HG03280 (cell line): ENCODE measurements around the gene TMEM235.

Experiments
- ATAC-seq: cut with Tn5 transposase; IDR thresholded peaks from one replicate; pipeline ENCODE4 v1.9.1; 2021; ENCODE audit warnings: mild to moderate bottlenecking, moderate library complexity; ENCODE audit not compliant: unreplicated experiment

Gene TMEM235

GRCh38 chr17:78230996-78231935, at the start of gene TMEM235:
Gene TMEM235 (plus strand): TSS chr17:78231631. CDS start chr17:78232024, 393 bp downstream.
- no peak for ATAC-seq

- ATAC-seq, result no peak
Measured at GRCh38 chr17:78182504-78182903, 48.9 kb upstream of the TMEM235 start.

DNA sequence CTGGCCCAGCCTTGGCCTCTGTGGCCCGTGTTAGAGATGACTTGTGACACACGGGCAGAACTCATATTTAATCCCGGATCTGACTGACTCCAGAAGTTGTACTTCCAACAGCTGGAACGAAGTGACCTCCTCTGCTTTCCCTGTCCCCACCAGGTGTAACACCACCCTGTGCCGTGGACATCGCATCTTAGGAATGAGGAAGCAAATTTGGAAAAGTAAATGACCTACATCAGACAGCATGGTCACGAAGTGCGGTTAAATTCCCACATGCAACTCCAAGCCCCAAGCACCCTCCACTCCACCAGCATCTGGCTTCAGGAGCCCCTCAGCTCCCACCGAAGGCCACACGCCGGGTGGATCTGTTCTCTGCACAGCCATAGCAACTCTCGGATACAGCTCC, 47.5 kb upstream of the TMEM235 start:
- no peak for ATAC-seq

DNA sequence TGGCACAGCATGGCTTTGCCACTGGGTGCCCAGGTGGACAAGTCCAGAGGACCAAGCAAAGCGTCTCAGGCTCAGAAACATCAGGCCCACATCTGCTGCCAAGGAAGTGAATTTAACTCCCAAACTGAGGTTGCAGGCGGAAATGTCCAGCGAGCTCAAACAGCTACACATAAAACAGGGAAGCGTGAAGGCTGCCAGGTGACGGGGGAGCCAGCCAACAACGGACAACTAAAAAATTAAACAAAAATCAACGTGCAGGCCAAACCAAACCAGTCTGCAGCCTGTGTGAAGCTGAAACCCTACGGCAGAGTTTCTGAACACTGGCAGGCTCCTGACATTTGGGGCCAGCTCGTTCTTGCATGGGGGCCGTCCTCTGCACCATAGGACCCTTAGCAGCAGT, 47.1 kb upstream of the TMEM235 start:
- no peak for ATAC-seq

DNA sequence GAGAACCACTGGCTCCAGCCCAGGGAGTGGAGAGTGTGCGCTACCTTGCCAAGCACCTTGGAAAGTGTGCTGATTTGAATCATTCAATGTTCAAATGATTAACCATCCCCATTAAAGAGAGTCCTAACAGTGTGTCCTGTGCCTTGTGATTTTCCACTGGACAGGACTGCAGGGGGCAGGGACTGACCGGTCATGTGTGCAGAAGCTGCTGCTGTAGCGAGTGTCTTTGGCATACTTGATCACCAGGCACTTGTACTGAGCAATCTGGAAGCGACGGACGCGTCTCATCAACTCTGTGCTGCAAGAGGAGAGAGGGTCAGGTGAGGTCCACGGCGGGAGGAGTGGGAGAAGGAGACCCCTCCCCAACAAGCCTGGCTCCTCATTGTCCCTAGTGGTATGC, 46.6 kb upstream of the TMEM235 start:
- ATAC-seq, result no peak

- ATAC-seq, result no peak
Measured at GRCh38 chr17:78185981-78186691, 45.3 kb upstream of the TMEM235 start.

DNA sequence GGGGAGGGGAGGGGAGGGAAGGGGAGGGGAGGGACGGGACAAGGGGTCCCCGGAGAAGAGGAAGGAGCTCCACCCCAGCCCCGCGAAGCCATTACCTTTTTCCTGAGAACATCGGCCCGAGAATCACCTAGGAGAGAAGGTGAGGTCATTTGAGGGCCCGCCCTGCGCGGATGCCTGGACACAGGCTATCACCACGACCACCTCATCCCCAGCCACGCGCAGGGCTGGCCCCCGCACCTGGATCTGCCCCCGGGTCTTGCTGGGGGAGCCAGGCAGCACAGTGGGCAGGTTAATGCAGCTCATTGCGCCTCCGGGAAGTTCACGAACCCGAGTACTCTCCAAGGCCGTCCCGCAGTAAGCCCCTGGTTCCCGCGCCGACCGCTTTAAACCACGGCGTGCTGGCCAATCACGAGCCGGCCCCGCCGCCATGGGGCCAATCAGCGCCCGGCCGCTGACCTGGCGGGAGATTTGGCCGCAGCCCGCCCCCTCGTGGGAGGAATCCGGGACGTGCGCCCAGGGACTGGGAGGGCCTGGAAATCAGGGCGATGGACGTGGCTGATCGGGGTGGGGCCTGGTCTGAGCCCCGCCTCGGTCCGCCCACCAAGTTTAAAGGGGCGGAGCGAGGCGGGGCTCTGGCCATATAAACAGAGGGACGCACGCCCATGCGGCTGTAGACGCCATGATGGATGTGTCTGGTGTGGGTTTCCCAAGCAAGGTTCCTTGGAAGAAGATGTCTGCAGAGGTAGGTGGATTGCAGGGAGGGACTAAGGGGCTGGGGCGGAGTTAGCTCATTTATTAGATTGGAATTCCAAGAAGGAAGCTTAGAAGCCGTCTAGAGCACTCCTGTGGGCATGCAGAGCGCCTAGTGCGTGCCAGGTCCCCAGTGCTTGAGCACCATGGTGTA, 44.5 kb upstream of the TMEM235 start, which contains the start of the genes AFMID and TK1:
AFMID (plus strand) TSS at position 671 of the 904 bp plus-strand sequence; CDS start at position 680, 9 bp downstream.
TK1 (minus strand) TSS at position 361 of the 904 bp plus-strand sequence; CDS start at position 303, 58 bp downstream.
- peak; percentile 94 for ATAC-seq

GRCh38 chr17:78196716-78197115, 34.7 kb upstream of the TMEM235 start:
- ATAC-seq, result no peak

- no peak for ATAC-seq
Measured at GRCh38 chr17:78197147-78197832, 34.1 kb upstream of the TMEM235 start.

- no peak for ATAC-seq
Measured at GRCh38 chr17:78200451-78200850, 31.0 kb upstream of the TMEM235 start.

- no peak for ATAC-seq
Measured at GRCh38 chr17:78202666-78203065, 28.8 kb upstream of the TMEM235 start.

DNA sequence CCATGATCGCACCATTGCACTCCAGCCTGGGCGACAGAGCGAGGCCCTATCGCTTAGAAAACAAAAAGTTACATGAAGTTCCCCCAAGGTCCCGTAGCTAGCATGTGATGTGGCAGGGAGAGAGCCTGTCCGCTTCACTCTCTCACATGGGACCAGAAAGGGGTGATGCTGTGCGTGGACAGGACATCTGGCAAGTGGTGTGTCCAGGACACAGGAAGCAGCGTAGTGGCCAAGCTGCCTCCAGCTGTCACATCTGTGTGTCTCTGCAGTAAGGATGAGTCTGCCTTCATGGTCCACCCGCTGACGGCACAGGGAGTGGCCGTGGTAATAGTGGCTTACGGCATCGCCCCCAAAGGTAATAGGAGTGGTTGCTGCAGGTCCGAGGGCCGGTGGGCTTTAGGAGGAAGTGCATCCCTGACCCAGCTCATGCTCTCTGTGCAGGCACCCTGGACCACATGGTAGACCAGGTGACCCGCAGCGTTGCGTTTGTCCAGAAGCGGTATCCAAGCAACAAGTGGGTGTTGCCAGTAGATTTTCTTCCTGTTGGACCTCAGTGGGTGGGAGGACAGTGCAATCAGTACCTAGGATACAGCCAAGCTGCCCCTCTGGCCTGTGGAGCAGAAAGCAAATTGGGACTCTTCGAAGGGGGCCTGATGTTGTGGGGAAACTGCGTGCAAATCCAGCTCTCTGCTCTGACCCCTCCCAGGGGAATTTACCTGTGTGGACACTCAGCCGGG, 26.9 kb upstream of the TMEM235 start:
- ATAC-seq, result no peak

DNA sequence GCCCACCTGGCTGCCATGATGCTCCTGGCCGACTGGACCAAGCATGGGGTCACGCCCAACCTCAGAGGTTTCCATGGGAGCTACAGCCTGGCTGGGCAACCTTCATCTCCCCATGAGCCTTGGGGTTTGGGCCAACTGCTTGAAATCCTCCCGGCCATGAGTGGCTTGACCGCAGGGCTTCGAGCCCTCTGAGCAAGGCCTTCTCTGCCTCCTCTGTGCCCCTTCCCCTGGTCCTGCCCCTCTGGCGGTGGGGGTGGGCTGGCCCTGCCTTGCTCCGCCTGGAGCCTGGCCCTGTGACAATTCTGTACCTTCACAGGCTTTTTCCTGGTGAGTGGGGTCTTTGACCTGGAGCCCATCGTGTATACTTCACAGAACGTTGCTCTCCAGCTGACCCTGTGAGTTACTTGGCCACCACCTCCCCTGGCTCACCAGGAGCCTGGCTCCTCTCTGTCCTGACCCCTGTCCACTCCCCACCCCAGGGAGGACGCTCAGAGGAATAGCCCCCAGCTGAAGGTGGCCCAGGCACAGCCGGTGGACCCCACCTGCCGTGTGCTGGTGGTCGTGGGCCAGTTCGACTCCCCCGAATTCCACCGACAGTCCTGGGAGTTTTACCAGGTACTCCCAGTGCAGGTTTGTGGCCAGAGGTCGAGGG, 26.2 kb upstream of the TMEM235 start:
- no peak for ATAC-seq

DNA sequence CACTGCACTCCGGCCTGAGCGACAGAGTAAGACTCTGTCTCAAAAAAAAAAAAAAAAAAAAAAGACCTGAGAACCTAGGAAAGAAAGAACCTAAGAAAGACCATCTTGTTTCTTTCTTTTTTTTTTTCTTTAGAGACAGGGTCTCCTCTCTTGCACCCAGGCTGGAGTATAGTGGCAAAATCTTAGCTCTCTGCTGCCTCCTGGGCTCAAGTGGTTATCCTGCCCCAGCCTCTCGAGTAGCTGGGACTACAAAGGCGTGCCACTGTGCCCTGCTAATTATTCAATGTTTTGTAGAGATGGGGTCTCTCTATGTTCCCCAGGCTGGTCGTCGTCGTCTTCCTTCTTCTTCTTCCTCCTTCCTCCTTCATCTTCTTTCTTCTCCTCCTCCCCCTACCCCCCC, 25.1 kb upstream of the TMEM235 start:
- no peak for ATAC-seq

DNA sequence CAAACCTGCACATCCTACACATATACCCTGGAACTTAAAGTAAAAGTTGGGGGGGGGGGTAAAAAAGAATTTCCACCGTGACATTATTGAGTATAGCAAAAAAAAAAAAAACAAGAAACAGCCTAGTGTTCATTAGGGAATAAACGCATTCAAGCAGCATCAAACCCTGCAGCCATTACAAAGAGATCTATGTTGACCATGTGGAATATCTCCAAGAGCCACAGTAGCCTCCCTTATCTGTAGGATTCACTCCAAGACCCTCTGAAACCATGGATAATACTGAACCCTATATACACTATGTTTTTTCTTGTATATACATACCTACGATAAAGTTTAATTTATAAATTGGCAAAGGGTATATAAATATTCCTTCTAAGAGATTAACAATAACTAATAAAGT, 22.9 kb upstream of the TMEM235 start:
- no peak for ATAC-seq

DNA sequence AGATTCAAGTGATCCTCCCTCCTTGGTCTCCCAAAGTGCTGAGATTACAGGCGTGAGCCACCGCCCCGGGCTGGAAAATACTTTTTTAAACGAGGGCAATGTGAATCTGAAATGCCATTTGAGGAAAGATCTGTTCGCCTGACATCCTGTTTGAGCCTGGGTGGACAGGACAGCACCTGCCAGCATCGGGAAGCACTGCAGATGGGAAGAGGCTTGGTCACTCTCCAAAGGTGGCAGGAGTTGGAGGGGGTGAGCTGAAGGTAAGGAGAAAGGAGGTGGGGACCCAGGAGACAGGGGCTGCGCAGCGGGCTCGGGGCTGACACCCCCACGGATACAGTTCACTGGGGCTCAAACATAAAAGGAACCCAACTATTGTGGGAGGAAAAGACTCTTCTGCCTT, 21.3 kb upstream of the TMEM235 start:
- ATAC-seq, result no peak

- no peak for ATAC-seq
Measured at GRCh38 chr17:78211032-78211431, 20.4 kb upstream of the TMEM235 start.

DNA sequence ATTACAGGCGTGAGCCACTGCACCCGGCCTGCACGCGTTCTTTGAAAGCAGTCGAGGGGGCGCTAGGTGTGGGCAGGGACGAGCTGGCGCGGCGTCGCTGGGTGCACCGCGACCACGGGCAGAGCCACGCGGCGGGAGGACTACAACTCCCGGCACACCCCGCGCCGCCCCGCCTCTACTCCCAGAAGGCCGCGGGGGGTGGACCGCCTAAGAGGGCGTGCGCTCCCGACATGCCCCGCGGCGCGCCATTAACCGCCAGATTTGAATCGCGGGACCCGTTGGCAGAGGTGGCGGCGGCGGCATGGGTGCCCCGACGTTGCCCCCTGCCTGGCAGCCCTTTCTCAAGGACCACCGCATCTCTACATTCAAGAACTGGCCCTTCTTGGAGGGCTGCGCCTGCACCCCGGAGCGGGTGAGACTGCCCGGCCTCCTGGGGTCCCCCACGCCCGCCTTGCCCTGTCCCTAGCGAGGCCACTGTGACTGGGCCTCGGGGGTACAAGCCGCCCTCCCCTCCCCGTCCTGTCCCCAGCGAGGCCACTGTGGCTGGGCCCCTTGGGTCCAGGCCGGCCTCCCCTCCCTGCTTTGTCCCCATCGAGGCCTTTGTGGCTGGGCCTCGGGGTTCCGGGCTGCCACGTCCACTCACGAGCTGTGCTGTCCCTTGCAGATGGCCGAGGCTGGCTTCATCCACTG, 17.3 kb upstream of the TMEM235 start, which contains the start of gene BIRC5:
BIRC5 (plus strand) TSS at position 238 of the 690 bp plus-strand sequence; CDS start at position 302, 64 bp downstream.
- peak; percentile 97 for ATAC-seq
